ENCODE data around the gene CLINT1. TPM values are rescaled to one million over a fixed set of nuclear protein-coding genes. Genes with fewer than 3 reads are reported as not detected.

Gene CLINT1
- total and polyA plus RNA-seq, 9 of the 15 experiments (the other 6 are each of a cell fraction or from before 2014, with no cell fraction given) = 23.6 to 125 (median 71.4) TPM

- TF ChIP-seq PATZ1 (CRISPR knock-in tag; IDR thresholded peaks at IDR 0.05; ENCODE audit: borderline replicate concordance) (no peak), GTF3C2 (IDR thresholded peaks at IDR 0.05; ENCODE audit: borderline replicate concordance, extremely low read depth, insufficient read length) (peak; percentile 22), MIER1 (IDR thresholded peaks at IDR 0.05; ENCODE audit: low read depth) (no peak), ZNF12 (CRISPR knock-in tag; IDR thresholded peaks at IDR 0.05) (no peak), IRF9 (tag; IDR thresholded peaks at IDR 0.05) (no peak), HMGN3 (IDR thresholded peaks at IDR 0.05; ENCODE audit: borderline replicate concordance, extremely low read depth, insufficient read length, low read depth, low read length) (no peak), REST (IDR thresholded peaks at IDR 0.05; ENCODE audit: borderline replicate concordance) (peak; percentile 56; the same call in 1 of the 2 replicates), REST (CRISPR knock-in tag; IDR thresholded peaks at IDR 0.05; ENCODE audit: low read depth) (no peak), SP1 (CRISPR knock-in tag; IDR thresholded peaks at IDR 0.05) (0 out of 2 replicates have a peak, but pooled peaks have one; percentile 20), SAFB (IDR thresholded peaks at IDR 0.05; ENCODE audit: borderline replicate concordance, low read depth, low read length) (no peak), POLR2AphosphoS5 (IDR thresholded peaks at IDR 0.05; ENCODE audit: control insufficient read depth, insufficient read depth, low read depth, low read length) (no peak), FOS (IDR thresholded peaks at IDR 0.05; ENCODE audit: extremely low read depth, insufficient read length) (no peak), ZNF830 (CRISPR knock-in tag; IDR thresholded peaks at IDR 0.05) (no peak)
Observed at GRCh38 chr5:157855404-157855994, 3.4 kb downstream of the CLINT1 start (continued).

Data from K562 (cell line).